Measurements from ENCODE around the gene POLN. TPM values are rescaled to one million over a fixed set of nuclear protein-coding genes. Genes with fewer than 3 reads are reported as not detected.

Gene POLN
- total and polyA plus RNA-seq, 3 experiments from 2014 or later: 0.55 to 1.6 (median 1.5) TPM

GRCh38 chr4:2095236-2096072 is 146.5 kb downstream of the POLN start:
- Mint-ChIP-seq H3K4me3 (no peak overlapping the region), H3K27ac (no peak overlapping the region), H3K9me3 (peaks cover 6 to 23% (median 16%) of the 10 kb centered on the region in 5 donors), H3K36me3 (peaks cover 0 to 22% (median 5%) of the 10 kb centered on the region in 3 donors), H3K27me3 (peaks cover 18 to 22% of the 10 kb centered on the region in 2 donors), H3K4me1 (no peaks in the 10 kb centered on the region)
- POLR2A ChIA-PET: no interaction called here
- H3K9me3 ChIP-seq (ENCODE audit: low read length): no peaks in the 10 kb centered on the region
- no peaks in the 10 kb centered on the region for H3K27me3 ChIP-seq (ENCODE audit: insufficient read depth, low read length, poor library complexity, severe bottlenecking)
- DNase-seq: no peak
- CTCF ChIA-PET: no interaction called here
- no peaks in the 10 kb centered on the region for H3K4me1 ChIP-seq (ENCODE audit: insufficient read depth, low read length)
- no peaks in the 10 kb centered on the region for H3K36me3 ChIP-seq (ENCODE audit: insufficient read depth, low read length)
- H3K27ac ChIP-seq (ENCODE audit: low read depth, low read length): no peak overlapping the region
- no peak overlapping the region for H3K4me3 ChIP-seq (ENCODE audit: low read length)

- no peak for DNase-seq
- POLR2A ChIA-PET: no interaction called here
- H3K27me3 ChIP-seq (ENCODE audit: insufficient read depth, low read length, poor library complexity, severe bottlenecking): no peaks in the 10 kb centered on the region
- H3K4me1 ChIP-seq (ENCODE audit: insufficient read depth, low read length): no peaks in the 10 kb centered on the region
- H3K36me3 Mint-ChIP-seq: peaks cover 0 to 20% (median 5%) of the 10 kb centered on the region in 3 donors
- no peak overlapping the region for H3K4me3 Mint-ChIP-seq
- no peak overlapping the region for H3K27ac ChIP-seq (ENCODE audit: low read depth, low read length)
- CTCF ChIA-PET: no interaction called here
- no peaks in the 10 kb centered on the region for H3K9me3 ChIP-seq (ENCODE audit: low read length)
- H3K4me3 ChIP-seq (ENCODE audit: low read length): no peak overlapping the region
- H3K27me3 Mint-ChIP-seq: peaks cover 18 to 27% of the 10 kb centered on the region in 2 donors
- peaks cover 6 to 22% (median 16%) of the 10 kb centered on the region in 5 donors for H3K9me3 Mint-ChIP-seq
- H3K27ac Mint-ChIP-seq: peak overlapping the region in 1 of 8 donors; percentile 88
- no peaks in the 10 kb centered on the region for H3K4me1 Mint-ChIP-seq
- H3K36me3 ChIP-seq (ENCODE audit: insufficient read depth, low read length): no peaks in the 10 kb centered on the region
Measured at GRCh38 chr4:2094545-2094944, 147.4 kb downstream of the POLN start.

GRCh38 chr4:2093265-2093664 is 148.7 kb downstream of the POLN start:
- H3K4me1 Mint-ChIP-seq: no peaks in the 10 kb centered on the region
- Histone ChIP-seq H3K36me3 (ENCODE audit: insufficient read depth, low read length) (no peaks in the 10 kb centered on the region), H3K4me1 (ENCODE audit: insufficient read depth, low read length) (no peaks in the 10 kb centered on the region), H3K4me3 (ENCODE audit: low read length) (no peak overlapping the region), H3K9me3 (ENCODE audit: low read length) (no peaks in the 10 kb centered on the region), H3K27ac (ENCODE audit: low read depth, low read length) (no peak overlapping the region), H3K27me3 (ENCODE audit: insufficient read depth, low read length, poor library complexity, severe bottlenecking) (no peaks in the 10 kb centered on the region)
- DNase-seq: no peak
- peak overlapping the region in 1 of 8 donors; percentile 42 for H3K27ac Mint-ChIP-seq
- peaks cover 6 to 22% (median 16%) of the 10 kb centered on the region in 5 donors for H3K9me3 Mint-ChIP-seq
- ChIA-PET POLR2A (no interaction called here), CTCF (no interaction called here)
- H3K4me3 Mint-ChIP-seq: no peak overlapping the region
- H3K36me3 Mint-ChIP-seq: peaks cover 0 to 16% (median 5%) of the 10 kb centered on the region in 3 donors
- H3K27me3 Mint-ChIP-seq: peaks cover 15 to 22% of the 10 kb centered on the region in 2 donors

- peaks cover 15 to 20% of the 10 kb centered on the region in 2 donors for H3K27me3 Mint-ChIP-seq
- Histone ChIP-seq H3K4me1 (ENCODE audit: insufficient read depth, low read length) (no peaks in the 10 kb centered on the region), H3K27me3 (ENCODE audit: insufficient read depth, low read length, poor library complexity, severe bottlenecking) (no peaks in the 10 kb centered on the region), H3K27ac (ENCODE audit: low read depth, low read length) (no peak overlapping the region), H3K36me3 (ENCODE audit: insufficient read depth, low read length) (no peaks in the 10 kb centered on the region), H3K4me3 (ENCODE audit: low read length) (no peak overlapping the region), H3K9me3 (ENCODE audit: low read length) (no peaks in the 10 kb centered on the region)
- peaks cover 0 to 17% (median 5%) of the 10 kb centered on the region in 3 donors for H3K36me3 Mint-ChIP-seq
- DNase-seq: no peak
- no peak overlapping the region for H3K4me3 Mint-ChIP-seq
- peaks cover 6 to 20% (median 14%) of the 10 kb centered on the region in 5 donors for H3K9me3 Mint-ChIP-seq
- H3K27ac Mint-ChIP-seq: no peak overlapping the region
- ChIA-PET CTCF (no interaction called here), POLR2A (no interaction called here)
- H3K4me1 Mint-ChIP-seq: no peaks in the 10 kb centered on the region
Measured at GRCh38 chr4:2092669-2093053, 149.3 kb downstream of the POLN start.

GRCh38 chr4:2091990-2092668 is 149.8 kb downstream of the POLN start:
- H3K4me1 Mint-ChIP-seq: no peaks in the 10 kb centered on the region

GRCh38 chr4:2090642-2091041 is 151.3 kb downstream of the POLN start:
- POLR2A ChIA-PET: no interaction called here
- peaks cover 0 to 11% (median 1%) of the 10 kb centered on the region in 3 donors for H3K36me3 Mint-ChIP-seq
- H3K4me1 Mint-ChIP-seq: no peaks in the 10 kb centered on the region
- H3K27ac Mint-ChIP-seq: no peak overlapping the region
- Histone ChIP-seq H3K4me1 (ENCODE audit: insufficient read depth, low read length) (no peaks in the 10 kb centered on the region), H3K36me3 (ENCODE audit: insufficient read depth, low read length) (no peaks in the 10 kb centered on the region), H3K27me3 (ENCODE audit: insufficient read depth, low read length, poor library complexity, severe bottlenecking) (no peaks in the 10 kb centered on the region), H3K4me3 (ENCODE audit: low read length) (no peak overlapping the region), H3K9me3 (ENCODE audit: low read length) (no peaks in the 10 kb centered on the region), H3K27ac (ENCODE audit: low read depth, low read length) (no peak overlapping the region)
- H3K27me3 Mint-ChIP-seq: peaks cover 12 to 21% of the 10 kb centered on the region in 2 donors
- CTCF ChIA-PET: no interaction called here
- peaks cover 0 to 10% (median 4%) of the 10 kb centered on the region in 5 donors for H3K9me3 Mint-ChIP-seq
- no peak for DNase-seq
- no peak overlapping the region for H3K4me3 Mint-ChIP-seq

More at GRCh38 chr4:2091990-2092668, 149.8 kb downstream of the POLN start:
- H3K4me3 ChIP-seq (ENCODE audit: low read length): no peak overlapping the region
- peaks cover 6 to 20% (median 14%) of the 10 kb centered on the region in 5 donors for H3K9me3 Mint-ChIP-seq
- H3K4me1 ChIP-seq (ENCODE audit: insufficient read depth, low read length): no peaks in the 10 kb centered on the region
- no peak overlapping the region for H3K4me3 Mint-ChIP-seq
- ChIA-PET POLR2A (no interaction called here), CTCF (no interaction called here)
- H3K9me3 ChIP-seq (ENCODE audit: low read length): no peaks in the 10 kb centered on the region
- H3K36me3 ChIP-seq (ENCODE audit: insufficient read depth, low read length): no peaks in the 10 kb centered on the region
- no peak for DNase-seq
- H3K27me3 Mint-ChIP-seq: peaks cover 17 to 21% of the 10 kb centered on the region in 2 donors
- no peak overlapping the region for H3K27ac Mint-ChIP-seq
- peaks cover 0 to 20% (median 7%) of the 10 kb centered on the region in 3 donors for H3K36me3 Mint-ChIP-seq
- H3K27me3 ChIP-seq (ENCODE audit: insufficient read depth, low read length, poor library complexity, severe bottlenecking): no peaks in the 10 kb centered on the region
- H3K27ac ChIP-seq (ENCODE audit: low read depth, low read length): no peak overlapping the region

GRCh38 chr4:2089222-2089621 is 152.7 kb downstream of the POLN start:
- H3K9me3 Mint-ChIP-seq: peaks cover 0 to 6% (median 2%) of the 10 kb centered on the region in 5 donors
- Histone ChIP-seq H3K4me3 (ENCODE audit: low read length) (no peak overlapping the region), H3K36me3 (ENCODE audit: insufficient read depth, low read length) (no peaks in the 10 kb centered on the region), H3K27me3 (ENCODE audit: insufficient read depth, low read length, poor library complexity, severe bottlenecking) (no peaks in the 10 kb centered on the region), H3K9me3 (ENCODE audit: low read length) (no peaks in the 10 kb centered on the region), H3K27ac (ENCODE audit: low read depth, low read length) (no peak overlapping the region), H3K4me1 (ENCODE audit: insufficient read depth, low read length) (no peaks in the 10 kb centered on the region)
- ChIA-PET POLR2A (no interaction called here), CTCF (no interaction called here)
- H3K27me3 Mint-ChIP-seq: peaks cover 12 to 15% of the 10 kb centered on the region in 2 donors
- H3K36me3 Mint-ChIP-seq: peaks cover 0 to 4% (median 1%) of the 10 kb centered on the region in 3 donors
- no peak overlapping the region for H3K4me3 Mint-ChIP-seq
- DNase-seq: no peak
- H3K27ac Mint-ChIP-seq: no peak overlapping the region
- no peaks in the 10 kb centered on the region for H3K4me1 Mint-ChIP-seq

GRCh38 chr4:2087170-2087569 is 154.8 kb downstream of the POLN start:
- no peaks in the 10 kb centered on the region for H3K4me1 Mint-ChIP-seq

More at GRCh38 chr4:2087170-2087569, 154.8 kb downstream of the POLN start:
- H3K36me3 Mint-ChIP-seq: peaks cover 0 to 4% (median 1%) of the 10 kb centered on the region in 3 donors
- Histone ChIP-seq H3K9me3 (ENCODE audit: low read length) (no peaks in the 10 kb centered on the region), H3K4me3 (ENCODE audit: low read length) (no peak overlapping the region), H3K27me3 (ENCODE audit: insufficient read depth, low read length, poor library complexity, severe bottlenecking) (no peaks in the 10 kb centered on the region), H3K27ac (ENCODE audit: low read depth, low read length) (no peak overlapping the region), H3K36me3 (ENCODE audit: insufficient read depth, low read length) (no peaks in the 10 kb centered on the region), H3K4me1 (ENCODE audit: insufficient read depth, low read length) (no peaks in the 10 kb centered on the region)
- peaks cover 0 to 6% (median 2%) of the 10 kb centered on the region in 5 donors for H3K9me3 Mint-ChIP-seq
- no peak overlapping the region for H3K4me3 Mint-ChIP-seq
- H3K27ac Mint-ChIP-seq: no peak overlapping the region
- peaks cover 6 to 15% of the 10 kb centered on the region in 2 donors for H3K27me3 Mint-ChIP-seq
- DNase-seq: no peak
- ChIA-PET POLR2A (no interaction called here), CTCF (no interaction called here)

Data from CD8-positive, alpha-beta memory T cell (primary cell).